ENCODE data around the gene SEC61B. TPM values are rescaled to one million over a fixed set of nuclear protein-coding genes. Genes with fewer than 3 reads are reported as not detected.

Gene SEC61B
- total RNA-seq (2022; extraction: Qiagen RNA extraction): 295 to 331 TPM (median 298 TPM) in 5 replicates

GRCh38 chr9:99221621-99222415 lies at the start of gene SEC61B, which contains the start of gene ALG2:
Gene SEC61B (plus strand): TSS chr9:99222282. CDS start chr9:99222364, 82 bp downstream.
Gene ALG2 (minus strand): TSS chr9:99221942. CDS start chr9:99221894, 48 bp downstream.

Other genes starting within 250 kb of the SEC61B start
- gene TGFBR1, start 117.2 kb upstream of the SEC61B start, total RNA-seq (2022; extraction: Qiagen RNA extraction): 50.6 to 105 TPM (median 90.6 TPM) in 5 replicates
- gene ALG2, start 340 bp upstream of the SEC61B start, total RNA-seq (2022; extraction: Qiagen RNA extraction): 43.5 to 52.3 TPM (median 50.7 TPM) in 5 replicates